ENCODE results near the gene CABP1.

The CABP1 gene

GRCh38 chr12:120674097-120674636 lies 33.7 kb downstream of the CABP1 start:
- H3K36me3 ChIP-seq (ENCODE audit: control insufficient read depth, low read depth, low read length), result no peaks in the 10 kb centered on the region
- H3K27ac ChIP-seq (ENCODE audit: low read length), result no peak overlapping the region
- H3K27me3 ChIP-seq (ENCODE audit: control insufficient read depth, insufficient read depth, low read length), result no peaks in the 10 kb centered on the region
- no peak overlapping the region for H3K9ac ChIP-seq (ENCODE audit: low read length)
- peaks cover 7% of the 10 kb centered on the region for H3K4me1 ChIP-seq (ENCODE audit: control insufficient read depth, low read depth, low read length)
- no peaks in the 10 kb centered on the region for H3K9me3 ChIP-seq (ENCODE audit: control insufficient read depth, low read depth, low read length)
- no peak overlapping the region for H3K4me3 ChIP-seq (ENCODE audit: low read length)

DNA sequence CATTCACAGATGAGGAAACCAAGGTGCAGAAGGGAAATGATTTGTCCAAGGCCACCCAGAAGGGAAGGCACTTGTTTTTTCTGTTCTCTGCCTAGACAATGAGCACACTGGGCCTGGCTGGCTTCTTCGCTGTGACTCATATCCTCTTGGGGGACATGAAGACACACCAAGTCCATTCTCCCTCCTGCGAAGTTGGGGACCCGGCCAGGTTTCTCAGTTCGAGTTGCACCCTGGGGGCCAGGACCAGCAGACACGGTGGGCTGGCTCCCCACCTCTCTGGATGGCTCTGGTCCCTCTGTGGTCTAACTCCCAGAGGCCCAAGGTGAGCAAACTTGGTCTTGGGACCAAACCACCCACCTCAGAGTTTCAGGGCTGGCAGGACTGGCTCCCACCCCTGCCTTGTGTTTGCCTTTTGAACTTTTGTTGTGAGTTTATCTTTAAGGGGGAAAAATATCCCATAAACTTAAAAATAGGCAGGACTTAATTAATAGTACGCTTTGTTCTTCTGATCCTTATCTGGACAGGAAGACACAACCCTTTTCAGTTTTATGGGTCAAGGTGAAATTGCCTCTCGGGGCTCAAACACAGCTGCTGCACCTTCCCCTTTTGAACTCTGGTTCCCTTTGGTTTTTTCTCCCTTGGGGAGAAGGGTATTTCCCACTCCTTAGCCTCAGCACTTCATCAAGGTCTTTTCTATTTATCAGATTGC lies 37.5 kb downstream of the CABP1 start:
- Histone ChIP-seq H3K27ac (ENCODE audit: low read length) (no peak overlapping the region), H3K4me1 (ENCODE audit: control insufficient read depth, low read depth, low read length) (no peaks in the 10 kb centered on the region), H3K9ac (ENCODE audit: low read length) (no peak overlapping the region), H3K4me3 (ENCODE audit: low read length) (no peak overlapping the region), H3K9me3 (ENCODE audit: control insufficient read depth, low read depth, low read length) (no peaks in the 10 kb centered on the region), H3K36me3 (ENCODE audit: control insufficient read depth, low read depth, low read length) (no peaks in the 10 kb centered on the region), H3K27me3 (ENCODE audit: control insufficient read depth, insufficient read depth, low read length) (no peaks in the 10 kb centered on the region)

- no peaks in the 10 kb centered on the region for H3K36me3 ChIP-seq (ENCODE audit: control insufficient read depth, low read depth, low read length)
- H3K4me1 ChIP-seq (ENCODE audit: control insufficient read depth, low read depth, low read length), result no peaks in the 10 kb centered on the region
- H3K9ac ChIP-seq (ENCODE audit: low read length), result no peak overlapping the region
- no peaks in the 10 kb centered on the region for H3K27me3 ChIP-seq (ENCODE audit: control insufficient read depth, insufficient read depth, low read length)
- H3K9me3 ChIP-seq (ENCODE audit: control insufficient read depth, low read depth, low read length), result no peaks in the 10 kb centered on the region
- no peak overlapping the region for H3K27ac ChIP-seq (ENCODE audit: low read length)
- H3K4me3 ChIP-seq (ENCODE audit: low read length), result no peak overlapping the region
Observed at GRCh38 chr12:120678572-120678971, 38.1 kb downstream of the CABP1 start.

DNA sequence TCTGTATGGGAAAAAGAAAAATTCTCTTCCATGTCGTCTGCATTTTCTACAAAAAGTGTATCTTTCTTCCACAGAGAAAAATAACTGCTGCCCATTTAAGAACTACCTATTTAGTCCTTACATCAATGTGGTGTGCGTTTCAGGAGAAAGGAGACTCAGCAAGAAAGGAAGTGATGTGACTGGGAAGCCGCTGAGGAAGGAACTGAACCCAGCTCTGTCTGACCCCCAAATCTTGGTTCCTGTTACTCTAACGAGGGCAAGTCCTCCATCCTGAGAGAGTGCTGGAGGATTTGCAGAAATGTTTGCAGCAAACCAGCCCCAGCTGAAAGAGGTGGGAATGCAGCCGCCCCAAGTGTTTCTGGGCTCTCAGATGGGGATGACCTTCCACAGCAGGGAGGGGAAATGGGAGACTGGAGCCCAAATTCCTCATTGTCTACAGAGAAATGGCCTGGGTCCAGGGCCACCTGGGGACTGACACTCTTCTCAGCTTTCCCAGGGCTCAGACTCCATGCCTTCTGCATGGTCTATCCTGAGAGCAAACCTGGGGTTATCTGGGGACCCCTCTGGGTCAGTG lies 39.8 kb downstream of the CABP1 start:
- no peak overlapping the region for H3K9ac ChIP-seq (ENCODE audit: low read length)
- H3K4me3 ChIP-seq (ENCODE audit: low read length), result no peak overlapping the region
- no peaks in the 10 kb centered on the region for H3K27me3 ChIP-seq (ENCODE audit: control insufficient read depth, insufficient read depth, low read length)
- no peaks in the 10 kb centered on the region for H3K36me3 ChIP-seq (ENCODE audit: control insufficient read depth, low read depth, low read length)
- no peaks in the 10 kb centered on the region for H3K4me1 ChIP-seq (ENCODE audit: control insufficient read depth, low read depth, low read length)
- H3K9me3 ChIP-seq (ENCODE audit: control insufficient read depth, low read depth, low read length), result no peaks in the 10 kb centered on the region
- no peak overlapping the region for H3K27ac ChIP-seq (ENCODE audit: low read length)

DNA sequence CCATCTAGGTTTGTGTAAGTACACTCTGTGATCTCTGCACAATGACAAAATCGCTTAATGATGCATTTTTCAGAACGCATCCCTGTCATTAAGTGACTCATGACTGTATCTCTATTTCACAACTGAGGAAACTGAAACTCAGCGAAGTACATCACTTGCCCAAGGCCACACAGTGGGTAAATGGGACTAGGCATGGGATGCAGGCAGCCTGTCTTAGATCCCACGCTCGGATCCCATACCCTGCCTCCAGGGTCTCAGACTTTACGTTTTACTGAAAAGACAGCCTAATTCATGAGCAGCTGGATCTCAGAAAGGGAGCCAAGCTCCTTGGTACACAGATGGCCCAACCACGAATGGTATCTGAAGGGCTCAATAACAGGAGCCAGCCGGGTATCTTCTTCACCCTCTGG lies 44.1 kb downstream of the CABP1 start:
- Histone ChIP-seq H3K4me3 (ENCODE audit: low read length) (no peak overlapping the region), H3K27ac (ENCODE audit: low read length) (no peak overlapping the region), H3K9me3 (ENCODE audit: control insufficient read depth, low read depth, low read length) (no peaks in the 10 kb centered on the region), H3K9ac (ENCODE audit: low read length) (no peak overlapping the region), H3K27me3 (ENCODE audit: control insufficient read depth, insufficient read depth, low read length) (no peaks in the 10 kb centered on the region), H3K36me3 (ENCODE audit: control insufficient read depth, low read depth, low read length) (no peaks in the 10 kb centered on the region), H3K4me1 (ENCODE audit: control insufficient read depth, low read depth, low read length) (peaks cover 20% of the 10 kb centered on the region)

- Histone ChIP-seq H3K27ac (ENCODE audit: low read length) (no peak overlapping the region), H3K4me3 (ENCODE audit: low read length) (peak overlapping the region; percentile 98), H3K4me1 (ENCODE audit: control insufficient read depth, low read depth, low read length) (peaks cover 25% of the 10 kb centered on the region), H3K9me3 (ENCODE audit: control insufficient read depth, low read depth, low read length) (no peaks in the 10 kb centered on the region), H3K36me3 (ENCODE audit: control insufficient read depth, low read depth, low read length) (no peaks in the 10 kb centered on the region), H3K27me3 (ENCODE audit: control insufficient read depth, insufficient read depth, low read length) (no peaks in the 10 kb centered on the region), H3K9ac (ENCODE audit: low read length) (no peak overlapping the region)
Observed at GRCh38 chr12:120685522-120685921, 45.1 kb downstream of the CABP1 start.

DNA sequence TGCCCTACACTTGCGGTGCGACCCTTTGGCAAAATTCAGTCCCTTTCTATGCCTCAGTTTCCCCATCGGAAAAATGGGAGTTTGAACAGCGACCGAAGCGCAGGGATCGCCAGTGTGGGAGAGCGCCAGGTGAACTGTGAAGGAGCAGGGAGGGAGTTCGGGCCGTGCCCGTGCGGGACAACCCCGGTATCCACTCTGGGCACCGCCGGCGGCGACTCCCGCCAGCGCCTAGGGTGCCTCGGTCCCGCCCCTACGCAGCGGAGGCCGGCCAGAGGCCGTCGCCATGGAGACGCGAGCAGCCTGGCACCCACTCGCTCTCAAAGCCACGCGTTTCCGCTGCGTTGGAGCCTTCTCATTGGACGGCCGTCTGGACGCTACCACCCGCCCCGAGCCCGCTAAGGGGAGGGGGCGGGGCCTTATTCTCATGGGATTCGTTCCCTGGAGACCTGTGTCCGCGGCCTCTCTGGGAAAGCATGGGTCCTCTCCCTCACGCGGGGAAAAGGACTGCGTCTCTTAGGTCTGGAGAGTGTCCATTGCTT lies 45.8 kb downstream of the CABP1 start:
- no peaks in the 10 kb centered on the region for H3K27me3 ChIP-seq (ENCODE audit: control insufficient read depth, insufficient read depth, low read length)
- peak overlapping the region; percentile 98 for H3K4me3 ChIP-seq (ENCODE audit: low read length)
- H3K27ac ChIP-seq (ENCODE audit: low read length), result peak overlapping the region; percentile 98
- H3K36me3 ChIP-seq (ENCODE audit: control insufficient read depth, low read depth, low read length), result no peaks in the 10 kb centered on the region
- H3K9me3 ChIP-seq (ENCODE audit: control insufficient read depth, low read depth, low read length), result no peaks in the 10 kb centered on the region
- peak overlapping the region; percentile 89 for H3K9ac ChIP-seq (ENCODE audit: low read length)
- H3K4me1 ChIP-seq (ENCODE audit: control insufficient read depth, low read depth, low read length), result peaks cover 31% of the 10 kb centered on the region

DNA sequence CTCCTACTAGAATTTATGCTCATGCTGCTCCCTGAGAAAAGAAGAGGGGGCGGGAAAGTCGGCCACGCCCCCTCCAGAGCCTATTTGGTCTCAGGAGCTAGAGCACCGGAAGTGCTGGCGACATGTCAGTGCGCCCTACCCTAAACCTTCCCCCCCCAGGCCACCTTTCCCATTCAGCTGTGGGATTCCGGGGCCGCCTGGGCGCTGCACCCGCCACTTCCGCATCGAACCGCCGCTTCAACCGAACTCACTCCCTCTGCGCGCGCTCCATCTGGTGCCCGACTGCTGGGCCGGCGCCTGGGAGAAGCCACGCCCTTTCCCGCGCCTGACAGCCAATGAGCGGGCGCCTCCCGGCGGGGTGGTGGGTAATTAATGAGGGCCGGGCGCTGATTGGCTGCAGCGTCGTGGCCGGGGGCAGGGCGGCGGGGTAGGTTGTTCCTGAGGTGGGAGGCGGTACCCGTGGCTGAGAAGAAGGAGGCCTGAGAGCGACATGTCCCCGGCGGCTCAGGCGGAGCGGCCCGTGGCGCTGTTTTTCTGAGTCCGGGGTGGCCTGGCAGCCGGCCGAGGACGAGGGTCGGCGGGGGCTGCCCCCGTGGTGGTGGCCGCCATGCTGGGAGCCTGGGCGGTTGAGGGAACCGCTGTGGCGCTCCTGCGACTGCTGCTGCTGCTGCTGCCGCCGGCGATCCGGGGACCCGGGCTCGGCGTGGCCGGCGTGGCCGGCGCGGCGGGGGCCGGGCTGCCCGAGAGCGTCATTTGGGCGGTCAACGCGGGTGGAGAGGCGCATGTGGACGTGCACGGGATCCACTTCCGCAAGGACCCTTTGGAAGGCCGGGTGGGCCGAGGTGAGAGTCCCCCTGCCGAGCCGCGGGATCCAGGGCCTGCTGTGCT lies 46.5 kb downstream of the CABP1 start, which contains the start of gene MLEC:
Gene MLEC, plus strand, starts transcription at position 460 of the 888 bp plus-strand sequence. Its CDS starts 148 bp downstream, at position 608.
- peak within 1 kb of the TSS; percentile 89 for H3K9ac ChIP-seq (ENCODE audit: low read length)
- H3K4me1 ChIP-seq (ENCODE audit: control insufficient read depth, low read depth, low read length), result peaks cover 31% of the 10 kb centered on the region
- H3K4me3 ChIP-seq (ENCODE audit: low read length), result peak within 1 kb of the TSS; percentile 98
- no peaks in the 10 kb centered on the region for H3K27me3 ChIP-seq (ENCODE audit: control insufficient read depth, insufficient read depth, low read length)
- H3K9me3 ChIP-seq (ENCODE audit: control insufficient read depth, low read depth, low read length), result no peaks in the 10 kb centered on the region
- H3K27ac ChIP-seq (ENCODE audit: low read length), result peak within 1 kb of the TSS; percentile 98
- H3K36me3 ChIP-seq (ENCODE audit: control insufficient read depth, low read depth, low read length), result no peaks in the 10 kb centered on the region

DNA sequence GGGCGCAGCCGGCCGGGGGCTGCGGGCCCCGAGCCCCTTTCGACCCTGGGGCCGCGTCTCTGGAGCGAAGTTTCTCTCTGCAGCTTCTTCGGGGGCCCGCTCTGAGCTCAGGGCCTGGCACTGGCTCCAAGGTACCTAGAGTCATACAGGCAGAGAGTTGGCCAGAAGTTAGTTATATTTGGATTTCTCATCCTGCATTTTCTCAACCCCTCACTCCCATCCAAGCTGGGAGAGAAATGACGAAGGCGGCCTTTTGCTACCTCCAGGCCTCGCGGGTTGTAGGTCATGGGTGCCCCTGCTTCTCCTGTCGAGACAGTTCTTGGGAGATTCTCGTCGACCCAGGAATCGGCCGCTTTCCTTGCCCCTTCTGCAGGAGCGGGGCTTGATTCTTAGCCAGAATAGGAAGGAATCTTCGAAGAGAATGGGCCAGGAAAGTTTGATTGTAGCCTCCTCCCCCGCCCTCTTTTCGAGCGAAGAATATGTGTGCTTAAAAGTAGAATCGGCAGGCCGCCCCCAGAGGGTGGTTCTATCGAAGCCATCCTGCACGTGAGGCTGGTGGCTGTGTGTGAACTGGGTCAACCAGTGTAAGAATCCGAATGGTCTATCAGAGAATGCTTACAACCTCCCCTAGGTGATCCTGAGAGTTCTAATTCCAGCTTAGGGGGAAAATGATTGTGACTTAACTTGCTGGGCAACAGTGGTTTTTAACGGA lies 47.3 kb downstream of the CABP1 start:
- Histone ChIP-seq H3K4me1 (ENCODE audit: control insufficient read depth, low read depth, low read length) (peaks cover 39% of the 10 kb centered on the region), H3K27ac (ENCODE audit: low read length) (peak overlapping the region; percentile 15), H3K4me3 (ENCODE audit: low read length) (peak overlapping the region; percentile 98), H3K27me3 (ENCODE audit: control insufficient read depth, insufficient read depth, low read length) (no peaks in the 10 kb centered on the region), H3K9ac (ENCODE audit: low read length) (peak overlapping the region; percentile 83), H3K9me3 (ENCODE audit: control insufficient read depth, low read depth, low read length) (no peaks in the 10 kb centered on the region), H3K36me3 (ENCODE audit: control insufficient read depth, low read depth, low read length) (no peaks in the 10 kb centered on the region)

- no peaks in the 10 kb centered on the region for H3K27me3 ChIP-seq (ENCODE audit: control insufficient read depth, insufficient read depth, low read length)
- H3K4me3 ChIP-seq (ENCODE audit: low read length), result peak overlapping the region; percentile 98
- peak overlapping the region; percentile 83 for H3K9ac ChIP-seq (ENCODE audit: low read length)
- peaks cover 47% of the 10 kb centered on the region for H3K4me1 ChIP-seq (ENCODE audit: control insufficient read depth, low read depth, low read length)
- H3K36me3 ChIP-seq (ENCODE audit: control insufficient read depth, low read depth, low read length), result no peaks in the 10 kb centered on the region
- H3K27ac ChIP-seq (ENCODE audit: low read length), result no peak overlapping the region
- H3K9me3 ChIP-seq (ENCODE audit: control insufficient read depth, low read depth, low read length), result no peaks in the 10 kb centered on the region
Observed at GRCh38 chr12:120688527-120689071, 48.2 kb downstream of the CABP1 start.

Measured in iPS-18a (cell line).